NCI-H2171 (cell line): Measurements from ENCODE around the gene GLT8D1.
"Not testable (repeated sequence)": the region's sequence is repeated elsewhere in the genome, so short reads cannot be mapped to it uniquely, and the experiment has no call there.

ENCODE experiments used
- DNase-seq: peaks from one replicate; lab custom pipeline; 2025; lab: John Stamatoyannopoulos, UW

GLT8D1 gene

DNA sequence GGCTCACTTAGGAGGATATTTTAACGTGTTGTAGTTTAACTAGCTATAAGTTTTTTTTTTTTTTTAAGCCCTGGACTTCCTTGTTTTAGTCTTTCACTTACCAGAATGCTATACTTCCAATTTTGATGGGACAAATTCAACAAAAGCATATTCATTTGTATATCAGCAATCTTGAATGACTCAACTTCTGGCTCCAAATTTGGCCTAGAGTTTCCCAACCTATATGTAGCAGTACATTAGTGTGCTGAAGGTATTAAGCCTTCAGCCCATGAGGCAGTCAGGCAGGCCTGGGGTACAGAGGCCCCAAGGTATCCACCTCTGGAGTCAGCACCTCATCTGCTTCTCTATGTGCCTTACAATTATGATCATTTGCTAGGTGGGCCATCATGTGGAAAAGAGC lies 25.8 kb downstream of the GLT8D1 start:
- DNase-seq: no peak

DNA sequence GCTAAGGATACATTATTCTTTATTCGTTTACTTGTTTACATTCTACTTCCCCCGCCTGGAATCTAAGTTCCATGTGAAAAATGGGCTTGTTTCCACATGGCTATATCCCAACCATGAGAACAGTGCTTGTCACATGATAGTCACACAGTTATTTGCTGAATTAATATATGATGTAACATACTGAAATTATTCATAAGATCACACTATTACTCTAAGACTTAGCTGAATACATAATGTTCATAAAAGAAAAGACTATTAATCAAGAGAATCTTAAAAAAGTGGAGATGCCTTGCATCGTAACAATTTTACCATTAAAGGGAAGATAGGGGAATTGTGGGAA lies 26.4 kb downstream of the GLT8D1 start:
- no peak for DNase-seq

DNA sequence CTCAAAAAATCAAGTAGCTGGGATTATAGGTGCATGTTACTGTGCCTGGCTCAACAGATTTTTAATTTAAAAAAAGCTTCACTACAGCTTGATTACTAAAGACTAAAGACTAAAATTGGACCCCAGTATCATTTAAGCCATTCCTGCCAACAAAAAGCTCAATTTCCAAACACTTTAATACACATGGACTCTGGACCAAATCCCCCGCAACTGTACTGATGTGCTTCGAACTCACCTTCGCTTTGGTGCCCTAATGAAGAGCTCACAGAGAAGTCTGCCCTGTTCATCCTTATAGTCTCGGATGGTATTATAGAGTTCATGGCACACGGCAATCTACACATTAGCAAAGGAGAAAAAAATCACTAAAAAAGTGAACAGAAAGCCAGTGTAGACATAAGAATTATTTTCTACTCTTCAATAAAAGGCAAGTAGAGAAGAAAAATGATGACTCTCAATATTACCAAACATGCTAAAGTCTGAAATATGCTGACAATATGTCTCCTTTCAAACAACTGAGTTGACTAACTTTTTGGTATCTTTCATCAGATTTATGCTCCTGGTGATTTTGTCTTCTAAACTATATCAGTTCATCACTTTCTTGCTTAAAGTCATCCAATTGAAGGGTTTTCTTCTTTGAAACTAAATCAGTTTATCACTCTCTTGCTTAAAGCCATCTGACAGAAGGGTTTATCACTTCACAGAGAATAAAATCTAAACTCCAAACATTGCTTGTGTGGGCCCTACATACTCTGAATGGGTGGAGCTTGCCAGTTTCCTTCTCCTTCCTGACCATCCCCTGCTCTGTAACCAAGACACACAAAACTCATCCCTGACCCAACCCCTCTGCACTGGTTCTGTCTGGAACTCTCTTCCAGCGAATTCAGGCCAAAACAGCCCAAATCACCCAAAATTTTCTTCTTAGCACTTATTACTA lies 27.1 kb downstream of the GLT8D1 start:
- DNase-seq: no peak

DNA sequence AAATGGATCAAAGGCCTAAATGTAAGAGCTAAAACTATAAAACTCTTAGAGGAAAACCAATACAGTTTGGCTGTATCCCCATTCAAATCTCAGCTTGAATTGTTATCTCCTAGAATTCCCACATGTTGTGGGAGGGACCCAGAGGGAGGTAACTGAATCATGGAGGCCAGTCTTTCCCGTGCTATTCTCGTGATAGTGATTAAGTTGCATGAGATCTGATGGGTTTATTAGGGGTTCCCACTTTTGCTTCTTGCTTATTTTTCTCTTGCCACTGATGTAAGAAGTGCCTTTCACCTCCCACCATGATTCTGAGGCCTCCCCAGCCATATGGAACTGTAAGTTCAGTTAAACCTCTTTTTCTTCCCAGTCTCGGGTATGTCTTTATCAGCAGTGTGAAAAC lies 29.4 kb downstream of the GLT8D1 start:
- DNase-seq: not testable (repeated sequence)

DNA sequence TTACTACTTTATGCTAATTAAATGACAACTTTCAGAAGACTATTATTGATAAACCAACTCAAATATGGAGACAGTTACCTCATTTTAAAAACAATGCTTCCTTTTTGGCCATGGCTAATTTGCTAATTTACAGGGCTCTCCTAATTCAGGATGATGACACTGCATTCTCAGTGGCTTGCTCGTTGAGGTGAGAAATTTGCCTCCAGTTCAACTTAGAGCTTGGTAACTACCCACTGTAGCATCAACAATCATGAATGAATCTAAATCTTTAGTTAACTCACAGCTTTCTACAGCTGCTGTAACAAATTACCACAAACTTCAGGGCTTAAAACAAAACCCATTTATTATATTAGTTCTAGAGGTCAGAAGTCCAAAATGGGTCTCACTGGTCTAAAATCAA lies 33.9 kb downstream of the GLT8D1 start:
- DNase-seq: no peak

DNA sequence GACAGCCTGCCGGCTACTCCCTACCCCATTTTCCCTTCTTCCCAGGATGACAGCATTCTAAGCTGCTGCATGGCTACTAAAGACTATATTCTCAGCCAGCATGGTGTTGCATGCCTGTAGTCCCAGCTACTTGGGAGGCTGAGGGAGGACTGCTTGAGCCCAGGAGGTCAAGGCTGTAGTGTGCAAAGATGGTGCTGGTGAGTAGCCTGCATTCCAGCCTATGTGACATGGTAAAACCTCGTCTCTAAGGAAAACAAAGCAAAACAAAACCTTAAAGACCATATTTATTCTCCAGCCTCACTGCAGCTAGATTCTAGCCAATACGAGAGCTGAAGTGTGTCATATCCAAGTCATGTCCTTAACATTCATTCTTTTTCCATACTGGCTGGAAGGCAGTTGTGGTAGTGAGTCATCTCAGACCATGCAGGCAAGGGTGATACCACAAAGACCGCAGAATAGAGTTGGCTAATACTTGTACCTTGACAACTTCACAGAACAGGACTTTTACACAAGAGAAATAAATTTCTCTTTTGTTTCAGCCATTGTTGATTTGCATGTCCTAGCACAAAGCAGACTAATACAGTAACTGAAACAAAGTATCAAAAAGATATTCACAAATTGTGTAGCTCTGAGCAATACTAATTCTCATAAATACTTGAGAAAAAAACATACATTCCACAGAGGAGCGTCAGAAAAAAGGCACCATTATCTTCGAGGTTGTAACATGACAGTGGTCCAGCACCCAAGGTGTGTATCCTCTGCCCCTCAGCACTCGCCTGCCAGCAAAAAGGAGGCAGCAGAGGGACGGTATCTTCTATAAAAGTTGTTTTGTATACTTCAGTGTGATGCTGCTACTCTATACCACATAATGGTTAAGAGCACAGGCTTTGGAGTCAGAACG lies 34.7 kb downstream of the GLT8D1 start:
- DNase-seq: no peak

DNA sequence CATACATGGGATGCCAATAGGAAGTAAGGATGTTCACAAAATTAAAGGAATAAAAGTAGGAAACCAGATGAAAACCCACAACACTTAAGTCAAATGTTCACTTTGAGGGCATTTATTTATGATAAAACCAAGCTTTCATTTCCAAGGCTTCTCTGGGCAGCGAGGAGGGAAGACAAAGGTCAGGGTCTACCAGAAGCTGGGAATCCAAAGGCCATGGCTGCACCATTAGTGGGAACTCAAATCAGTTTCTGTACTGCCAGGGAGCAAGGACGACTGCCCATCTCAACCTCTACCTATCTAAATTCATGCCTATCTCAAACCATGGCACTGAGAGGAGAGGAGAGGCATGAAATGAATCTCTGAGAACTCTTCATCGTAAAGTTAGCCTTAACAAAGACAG lies 42.5 kb downstream of the GLT8D1 start:
- no peak for DNase-seq

DNA sequence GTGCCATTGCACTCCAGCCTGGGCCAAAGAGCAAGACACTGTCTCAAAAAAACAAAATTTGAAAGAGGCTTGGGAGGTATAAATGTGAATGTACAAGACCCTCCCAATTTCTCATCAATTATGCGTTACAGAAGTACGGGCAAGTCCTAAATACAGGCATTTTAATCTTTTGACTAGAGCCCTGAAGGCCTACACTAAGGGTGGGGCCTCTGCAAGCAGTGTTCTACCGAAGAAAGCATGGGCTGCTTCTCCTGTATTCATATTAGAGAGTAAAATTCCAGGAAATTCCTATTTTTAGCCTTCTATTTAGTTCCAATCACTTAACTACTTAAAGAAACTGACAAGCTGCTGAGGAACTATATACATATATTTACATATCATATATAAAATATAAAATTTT lies 45.5 kb downstream of the GLT8D1 start:
- no peak for DNase-seq

DNA sequence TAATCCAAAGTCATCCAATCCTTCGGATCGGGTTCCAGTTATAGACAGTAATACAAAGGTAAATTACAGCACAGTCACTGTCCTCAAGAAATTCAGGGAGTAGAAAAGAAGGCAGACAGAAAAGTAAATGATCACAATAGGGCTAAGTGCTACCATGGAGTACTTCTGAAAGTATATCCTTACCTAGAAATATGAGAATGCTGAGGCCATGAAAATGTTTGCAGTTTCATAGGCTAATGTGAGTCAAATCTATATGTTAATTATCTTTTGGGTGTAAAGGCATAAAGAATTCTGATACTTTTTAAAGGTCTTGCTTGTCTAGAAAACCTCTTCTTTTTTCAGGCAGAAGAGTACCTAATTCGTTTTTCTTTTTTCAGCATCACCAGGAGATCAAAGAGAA lies 49.7 kb downstream of the GLT8D1 start:
- no peak for DNase-seq

DNA sequence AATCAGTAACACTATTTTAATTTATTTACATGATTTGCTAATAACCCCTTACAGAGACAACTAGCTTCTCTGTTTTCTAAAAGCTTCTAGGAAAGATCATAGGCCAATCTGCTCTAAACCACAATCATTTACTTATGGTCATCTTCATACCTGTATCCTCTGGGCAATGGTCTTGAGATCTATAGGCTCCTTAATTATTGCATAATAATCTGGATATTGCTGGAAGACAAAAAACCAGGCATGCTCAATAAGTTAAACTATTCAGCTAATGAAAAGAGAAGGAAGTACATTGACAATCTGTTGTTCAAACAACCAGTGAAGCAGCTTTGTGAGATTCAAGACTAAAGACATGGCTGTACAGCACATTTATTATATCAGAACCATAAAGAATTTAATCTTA lies 54.0 kb downstream of the GLT8D1 start:
- no peak for DNase-seq

DNA sequence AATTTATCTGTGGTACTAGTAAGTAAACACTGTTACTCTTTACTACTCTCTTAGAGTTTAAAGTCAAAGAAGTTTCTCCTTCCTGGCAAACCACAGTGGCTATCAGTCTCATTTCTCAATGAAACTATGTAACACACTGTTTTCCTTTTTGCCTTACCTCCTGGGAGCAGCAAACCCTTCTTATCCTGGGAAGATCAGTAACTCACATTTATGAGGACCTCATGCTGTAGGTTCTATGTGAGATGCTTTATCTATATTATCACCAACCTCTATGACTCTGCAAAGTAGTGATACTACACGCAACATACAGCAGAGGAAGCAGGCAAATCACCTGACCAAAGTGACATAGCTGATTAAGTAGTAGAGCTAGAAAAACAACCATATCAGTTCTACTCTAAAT lies 55.2 kb downstream of the GLT8D1 start:
- DNase-seq: no peak

DNA sequence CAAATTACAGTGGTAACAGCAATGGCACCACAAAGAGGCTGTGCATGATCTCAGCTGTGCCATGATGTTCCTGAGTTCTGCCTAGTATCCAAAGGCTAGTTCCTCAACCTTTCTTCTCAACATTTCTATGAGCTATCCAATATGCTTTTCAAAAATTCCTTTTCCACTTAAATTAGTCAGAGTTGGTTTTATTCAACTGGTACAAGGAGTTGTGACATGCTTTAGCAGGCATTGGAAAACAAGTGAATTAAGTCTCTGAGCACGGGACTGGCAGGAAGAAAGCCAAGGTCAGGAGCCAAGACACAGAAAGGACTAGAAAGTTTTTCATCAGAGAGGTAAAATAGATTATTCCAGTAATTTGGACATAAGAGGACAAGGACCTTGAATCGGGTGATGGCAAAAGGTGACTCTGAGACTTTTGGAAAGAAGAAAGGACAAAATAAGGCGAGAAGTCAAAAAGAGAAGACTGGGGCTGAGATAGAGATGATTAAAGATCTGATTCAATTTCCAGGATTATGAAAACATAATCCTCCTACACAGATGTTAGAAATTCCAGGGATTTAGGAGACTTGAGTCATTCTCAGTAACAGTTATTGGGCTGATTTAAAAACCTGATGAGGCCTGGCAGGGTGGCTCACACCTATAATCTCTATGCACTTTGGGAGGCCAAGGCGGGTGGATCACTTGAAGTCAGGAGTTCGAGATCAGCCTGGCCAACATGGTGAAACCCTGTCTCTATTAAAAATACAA lies 56.0 kb downstream of the GLT8D1 start:
- no peak for DNase-seq

DNA sequence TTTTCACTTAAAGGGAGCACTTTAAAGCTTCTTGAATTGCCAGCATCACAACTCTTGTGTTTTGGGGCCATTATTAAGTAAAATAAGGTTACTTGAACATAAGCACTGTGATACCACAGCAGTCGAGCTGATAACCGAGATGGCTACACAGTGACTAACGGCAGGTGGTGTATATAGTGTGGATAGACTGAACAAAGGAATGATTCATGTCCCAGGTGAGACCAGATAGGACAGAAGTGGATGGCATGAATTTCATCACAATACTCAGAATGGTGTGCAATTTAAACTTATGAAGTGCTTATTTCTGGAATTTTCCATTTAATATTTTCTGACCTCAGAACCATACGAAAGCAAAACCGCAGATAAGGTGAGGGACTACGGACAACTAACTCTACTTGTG lies 60.0 kb downstream of the GLT8D1 start:
- DNase-seq: no peak
